Gastrocnemius medialis (tissue), 4 donors: ENCODE measurements around the gene ARHGAP8. TPM values are rescaled to one million over a fixed set of nuclear protein-coding genes. Genes with fewer than 3 reads are reported as not detected.

ENCODE experiments used
- ATAC-seq, 2 donors: fragments of 150-250 bp; one replicate each; pipeline ENCODE4 v1.9.1; 2016
- DNase-seq, 2 donors: peaks; one replicate each; pipeline ENCODE4 v3.0.0-alpha.2; 2019
- H3K27ac ChIP-seq, 4 donors: fragments of 200-600 bp; sonication (generic); 1 replicate in 1 of 4; 2 replicates in 3 of 4; pipeline ENCODE4 v1.5.1; 2016 to 2018; ENCODE audit warnings: mild to moderate bottlenecking in 2 of 4, moderate library complexity in 1 of 4
- H3K27me3 ChIP-seq, 3 donors: fragments of 200-600 bp; sonication (generic) in 2 of 3; 1 replicate in 1 of 3; 2 replicates in 2 of 3; pipeline versions ENCODE4 v1.5.1 to v1.6.0; 2016 to 2019; ENCODE audit warnings: mild to moderate bottlenecking in 1 of 3, moderate library complexity in 1 of 3
- H3K36me3 ChIP-seq, 2 donors: fragments of 200-600 bp; sonication (generic) in 1 of 2; one replicate each; pipeline ENCODE4 v1.5.1; 2017 to 2018
- H3K4me1 ChIP-seq, 2 donors: fragments of 200-600 bp; sonication (generic) in 1 of 2; one replicate each; pipeline ENCODE4 v1.5.1; 2016 to 2017; ENCODE audit warnings: mild to moderate bottlenecking in 2 of 2
- H3K4me3 ChIP-seq, 4 donors: fragments of 200-600 bp; sonication (generic) in 3 of 4; 1 replicate in 1 of 4; 2 replicates in 3 of 4; pipeline ENCODE4 v1.5.1; 2016 to 2019; ENCODE audit warnings: mild to moderate bottlenecking in 2 of 4
- H3K9me3 ChIP-seq, 3 donors: fragments of 200-600 bp; sonication (generic) in 2 of 3; 1 replicate in 1 of 3; 2 replicates in 2 of 3; pipeline ENCODE4 v1.5.1; 2016 to 2019
- CTCF ChIP-seq, 5 experiments: fragments of 450-650 bp in 3 of 5; fragments of 200-600 bp in 2 of 5; sonication (generic) in 2 of 5; IDR thresholded peaks in 4 of 5; conservative IDR thresholded peaks in 1 of 5; 1 replicate in 4 of 5; 2 replicates in 1 of 5; pipeline ENCODE4 v1.5.1; 2016 to 2019; ENCODE audit warnings: antibody characterized with exemption in 5 of 5, mild to moderate bottlenecking in 3 of 5, moderate library complexity in 3 of 5
- POLR2A ChIP-seq, 2 donors: fragments of 450-650 bp; IDR thresholded peaks; one replicate each; pipeline ENCODE4 v1.6.1; 2017; ENCODE audit warnings: antibody characterized with exemption in 2 of 2, mild to moderate bottlenecking in 2 of 2, moderate library complexity in 2 of 2
- in situ Hi-C, 4 donors: fragments of 200-750 bp; cut with MboI; loops; one replicate each; pipeline versions ENCODE4 v1.15.0 to v1.8.0; 2017; ENCODE audit warnings: low sequenced_read_pairs in 4 of 4
- intact Hi-C: fragments of 100-400 bp; cut with DNase I; formaldehyde crosslinking; loops from one replicate; pipeline ENCODE4 v1.15.1; 2023; ENCODE audit warnings: low total_unique reads
- total RNA-seq, 4 donors: library from RNA; depleted of rRNA; stranded (reverse); fragments of >200 nt; gene quantifications; one replicate each; pipeline versions ENCODE4 v1.1.0 to v1.2.3, GENCODE V29; 2016

ARHGAP8 gene
- total RNA-seq, 4 donors from 2014 or later = not detected

GRCh38 chr22:44761025-44761424, 8.7 kb downstream of the ARHGAP8 start:
- ATAC-seq (no peak), DNase-seq (no peak)
- H3K9me3 ChIP-seq = no peaks in the 10 kb centered on the region
- H3K4me3 ChIP-seq = no peak overlapping the region
- no peak for TF ChIP-seq CTCF (IDR thresholded peaks at IDR 0.05 in 4 of 5, conservative IDR thresholded peaks at IDR 0.05 in 1 of 5)
- TF ChIP-seq POLR2A (IDR thresholded peaks at IDR 0.05) = no peak
- H3K36me3 ChIP-seq = no peaks in the 10 kb centered on the region
- no peaks in the 10 kb centered on the region for H3K4me1 ChIP-seq
- in situ Hi-C loops (no loop called here), intact Hi-C loops (no loop called here)
- no peaks in the 10 kb centered on the region for H3K27me3 ChIP-seq
- H3K27ac ChIP-seq = no peak overlapping the region

- ATAC-seq (no peak), DNase-seq (no peak)
- Histone ChIP-seq H3K9me3 (no peaks in the 10 kb centered on the region), H3K4me1 (no peaks in the 10 kb centered on the region), H3K27ac (no peak overlapping the region), H3K36me3 (no peaks in the 10 kb centered on the region), H3K27me3 (no peaks in the 10 kb centered on the region), H3K4me3 (no peak overlapping the region)
- TF ChIP-seq CTCF (IDR thresholded peaks at IDR 0.05 in 4 of 5, conservative IDR thresholded peaks at IDR 0.05 in 1 of 5) = no peak
- no peak for TF ChIP-seq POLR2A (IDR thresholded peaks at IDR 0.05)
- in situ Hi-C loops (no loop called here), intact Hi-C loops (no loop called here)
Measured at GRCh38 chr22:44764373-44764772, 12.0 kb downstream of the ARHGAP8 start.

GRCh38 chr22:44764974-44765373, 12.6 kb downstream of the ARHGAP8 start:
- intact Hi-C loops (no loop called here), in situ Hi-C loops (no loop called here)
- H3K27ac ChIP-seq = no peak overlapping the region
- no peaks in the 10 kb centered on the region for H3K4me1 ChIP-seq
- no peaks in the 10 kb centered on the region for H3K36me3 ChIP-seq
- TF ChIP-seq CTCF (IDR thresholded peaks at IDR 0.05 in 4 of 5, conservative IDR thresholded peaks at IDR 0.05 in 1 of 5) (no peak), POLR2A (IDR thresholded peaks at IDR 0.05) (no peak)
- H3K27me3 ChIP-seq = no peaks in the 10 kb centered on the region
- no peaks in the 10 kb centered on the region for H3K9me3 ChIP-seq
- ATAC-seq (no peak), DNase-seq (peak in 1 of 2 donors; percentile 15)
- no peak overlapping the region for H3K4me3 ChIP-seq

- intact Hi-C loops = no loop called here
- ATAC-seq = peak in 1 of 2 donors; percentile 56
Measured at GRCh38 chr22:44765571-44766285, 13.4 kb downstream of the ARHGAP8 start.

More at GRCh38 chr22:44765571-44766285, 13.4 kb downstream of the ARHGAP8 start:
- TF ChIP-seq POLR2A (IDR thresholded peaks at IDR 0.05) (no peak), CTCF (IDR thresholded peaks at IDR 0.05 in 4 of 5, conservative IDR thresholded peaks at IDR 0.05 in 1 of 5) (no peak)
- Histone ChIP-seq H3K27ac (peak overlapping the region in 1 of 4 donors; percentile 33), H3K27me3 (no peaks in the 10 kb centered on the region), H3K4me1 (no peaks in the 10 kb centered on the region), H3K9me3 (no peaks in the 10 kb centered on the region), H3K4me3 (no peak overlapping the region), H3K36me3 (no peaks in the 10 kb centered on the region)
- in situ Hi-C loops = no loop called here
- DNase-seq = peak; percentile 9 to 46
